Stimulated activated CD8-positive, alpha-beta memory T cell treated with anti-CD3 and anti-CD28 coated beads, Interleukin-7, amount 100 ng/mL, for 24 hours (primary cell): ENCODE measurements around the gene AEBP1.

Experiments used
- DNase-seq: peaks from one replicate; pipeline ENCODE4 v3.0.0-alpha.2; 2020; ENCODE audit warnings: low read depth

Gene AEBP1

GRCh38 chr7:44104860-44105771 lies 971 bp downstream of the AEBP1 start:
- no peak for DNase-seq

- no peak for DNase-seq
These were observed 1.7 kb downstream of the AEBP1 start for GRCh38 chr7:44105832-44106231.

DNA sequence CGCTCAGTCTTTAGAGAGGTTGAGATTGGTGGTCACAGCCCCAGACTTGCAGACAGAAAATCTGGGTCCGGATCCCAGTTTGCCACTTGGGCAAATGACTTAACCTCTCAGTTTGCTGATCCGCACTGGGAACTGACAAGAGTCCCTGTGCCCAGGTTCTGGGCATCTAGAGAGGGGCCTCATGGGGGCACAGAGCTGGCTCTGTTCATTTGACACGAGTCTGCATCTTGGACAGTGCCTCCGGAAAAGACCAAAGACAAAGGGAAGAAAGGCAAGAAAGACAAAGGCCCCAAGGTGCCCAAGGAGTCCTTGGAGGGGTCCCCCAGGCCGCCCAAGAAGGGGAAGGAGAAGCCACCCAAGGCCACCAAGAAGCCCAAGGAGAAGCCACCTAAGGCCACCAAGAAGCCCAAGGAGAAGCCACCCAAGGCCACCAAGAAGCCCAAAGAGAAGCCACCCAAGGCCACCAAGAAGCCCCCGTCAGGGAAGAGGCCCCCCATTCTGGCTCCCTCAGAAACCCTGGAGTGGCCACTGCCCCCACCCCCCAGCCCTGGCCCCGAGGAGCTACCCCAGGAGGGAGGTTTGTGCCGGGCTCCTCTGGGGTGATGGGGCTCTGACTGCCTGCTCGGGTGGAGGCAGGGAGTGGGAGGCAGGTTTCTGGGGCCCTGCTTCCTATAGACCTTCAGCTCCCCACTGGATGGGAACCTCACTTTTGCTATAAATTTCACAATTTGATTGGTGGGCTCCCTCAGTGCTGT lies 2.3 kb downstream of the AEBP1 start:
- no peak for DNase-seq

GRCh38 chr7:44107116-44107960 lies 3.2 kb downstream of the AEBP1 start:
- DNase-seq = no peak

DNA sequence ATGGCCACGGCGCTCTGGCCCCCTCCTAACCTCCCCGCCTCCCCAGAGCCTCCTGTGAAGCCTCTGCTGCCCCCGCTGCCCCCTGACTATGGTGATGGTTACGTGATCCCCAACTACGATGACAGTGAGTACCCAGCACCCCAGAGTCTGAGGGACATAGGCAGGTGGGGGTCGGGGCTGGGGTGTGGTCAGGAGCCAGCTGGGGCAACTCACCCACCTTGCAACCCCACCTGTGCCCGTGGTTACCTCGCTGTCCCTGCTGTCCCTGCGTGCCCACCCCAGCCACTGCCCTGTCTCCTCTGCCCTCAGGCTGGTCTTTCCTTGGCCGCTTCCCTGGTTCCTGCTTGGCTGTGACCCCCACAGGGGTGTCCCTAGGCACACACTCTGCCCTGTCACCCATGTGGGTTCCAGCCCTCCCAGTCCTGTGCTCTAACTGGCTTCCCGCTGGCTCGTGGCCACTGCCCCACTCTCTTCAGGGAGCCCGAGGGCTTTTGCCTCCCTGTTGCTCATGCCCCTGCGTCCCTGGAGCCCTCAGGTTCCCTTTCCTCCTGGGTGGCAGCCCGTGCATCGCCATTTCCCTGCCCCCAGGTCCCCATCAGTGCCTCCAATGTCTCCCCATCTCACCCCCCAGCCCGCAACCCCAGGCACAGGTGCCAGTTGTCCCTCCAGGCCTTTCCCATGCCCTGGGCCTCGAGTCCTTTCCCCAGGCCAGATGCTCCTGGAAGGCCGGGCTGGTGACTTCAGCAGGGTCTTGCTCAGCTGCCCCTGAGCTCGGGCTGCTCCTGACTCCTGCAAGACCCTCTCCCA lies 4.0 kb downstream of the AEBP1 start:
- DNase-seq = no peak

- DNase-seq = no peak
These were observed 4.9 kb downstream of the AEBP1 start for GRCh38 chr7:44108768-44109750.

- DNase-seq = no peak
These were observed 5.8 kb downstream of the AEBP1 start for GRCh38 chr7:44109991-44110390.

DNA sequence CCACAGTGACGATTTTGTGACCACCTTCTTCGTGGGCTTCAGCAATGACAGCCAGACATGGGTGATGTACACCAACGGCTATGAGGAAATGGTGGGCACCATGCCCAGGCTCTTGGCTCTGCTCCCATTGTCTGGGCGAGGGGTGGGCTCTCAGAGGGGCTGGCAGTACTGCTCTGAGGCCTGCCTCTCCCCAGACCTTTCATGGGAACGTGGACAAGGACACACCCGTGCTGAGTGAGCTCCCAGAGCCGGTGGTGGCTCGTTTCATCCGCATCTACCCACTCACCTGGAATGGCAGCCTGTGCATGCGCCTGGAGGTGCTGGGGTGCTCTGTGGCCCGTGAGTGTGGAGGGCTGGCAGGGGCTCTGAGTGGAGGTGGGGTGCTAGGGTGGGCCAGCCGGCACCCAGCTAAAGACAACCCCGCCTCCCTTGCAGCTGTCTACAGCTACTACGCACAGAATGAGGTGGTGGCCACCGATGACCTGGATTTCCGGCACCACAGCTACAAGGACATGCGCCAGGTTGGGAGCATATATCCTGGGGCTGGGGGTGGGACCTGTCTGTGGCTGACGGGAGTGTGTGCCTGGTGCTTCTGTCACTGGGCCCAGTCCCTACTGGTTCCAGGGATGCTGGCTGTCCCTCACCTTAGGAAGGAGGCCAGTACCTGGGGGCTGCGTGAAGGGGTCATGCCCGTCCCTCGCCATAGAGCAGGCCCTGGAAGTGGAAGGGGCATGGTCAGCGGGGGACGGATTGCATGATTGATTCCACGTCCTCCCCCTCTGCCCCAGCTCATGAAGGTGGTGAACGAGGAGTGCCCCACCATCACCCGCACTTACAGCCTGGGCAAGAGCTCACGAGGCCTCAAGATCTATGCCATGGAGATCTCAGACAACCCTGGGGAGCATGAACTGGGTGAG lies 6.8 kb downstream of the AEBP1 start:
- no peak for DNase-seq

GRCh38 chr7:44111761-44112160 lies 7.6 kb downstream of the AEBP1 start:
- no peak for DNase-seq

GRCh38 chr7:44112231-44112996 lies 8.3 kb downstream of the AEBP1 start:
- DNase-seq = no peak

GRCh38 chr7:44112997-44113763 lies 9.0 kb downstream of the AEBP1 start:
- no peak for DNase-seq

- no peak for DNase-seq
These were observed 9.7 kb downstream of the AEBP1 start for GRCh38 chr7:44113764-44114354.

DNA sequence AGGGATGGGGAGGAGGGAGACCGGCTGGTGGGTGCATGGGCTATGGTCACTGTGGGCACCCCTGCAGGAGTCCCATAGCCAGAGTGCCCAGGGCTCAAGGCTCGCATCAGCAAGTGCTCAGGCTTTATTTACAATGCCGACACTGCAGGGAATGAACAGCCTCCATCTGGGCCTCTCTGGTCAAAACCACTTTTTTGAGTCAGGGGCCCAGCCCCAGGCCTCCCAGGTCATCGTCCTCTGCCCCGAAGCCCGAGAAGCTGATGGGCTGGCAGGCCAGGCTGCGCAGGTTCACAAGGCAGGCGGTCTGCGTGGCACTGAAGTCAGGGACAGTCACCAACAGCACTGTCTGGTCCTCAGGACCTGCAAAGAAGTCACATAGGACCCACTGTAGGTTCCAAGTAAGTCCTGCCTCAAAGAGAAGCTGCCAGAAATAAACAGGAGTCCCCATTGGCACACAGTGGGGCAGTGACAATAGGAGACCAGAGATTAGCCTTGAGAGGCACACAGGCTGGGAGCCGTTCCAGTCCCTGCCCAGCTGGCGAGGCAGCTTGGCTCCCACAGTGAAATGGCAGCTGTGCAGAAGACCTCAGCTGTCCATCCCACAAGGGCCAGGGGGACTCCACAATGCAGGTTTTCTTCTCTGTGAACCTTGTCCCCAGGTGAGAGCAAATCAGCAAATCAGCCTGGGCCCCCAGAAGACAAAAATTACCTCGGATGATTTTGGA lies 10.6 kb downstream of the AEBP1 start:
- no peak for DNase-seq

- DNase-seq = no peak
These were observed 12.1 kb downstream of the AEBP1 start for GRCh38 chr7:44116087-44116788.

GRCh38 chr7:44116789-44117666 lies 12.9 kb downstream of the AEBP1 start:
- DNase-seq = no peak
